SU-DHL-6 (cell line): ENCODE measurements around the gene AMER3.

ENCODE experiments used
- H2AFZ ChIP-seq: fragments of 200-600 bp; sonication (generic); 2 replicates; pipeline ENCODE4 v1.6.1; 2014; ENCODE audit warnings: low read depth, mild to moderate bottlenecking, moderate library complexity, mixed read lengths, antibody characterized with exemption, low read length; ENCODE audit not compliant: severe bottlenecking
- H3F3A ChIP-seq: fragments of 200-600 bp; shearing (Covaris generic); 2 replicates; pipeline ENCODE4 v1.6.0; 2016; ENCODE audit warnings: antibody characterized with exemption, mild to moderate bottlenecking; ENCODE audit not compliant: insufficient read depth
- H3K27ac ChIP-seq: fragments of 200-600 bp; sonication (generic); 2 replicates; pipeline ENCODE4 v1.5.1; 2016; ENCODE audit warnings: low read depth, mild to moderate bottlenecking, low read length, moderate library complexity, mixed read lengths
- H3K27me3 ChIP-seq: fragments of 200-600 bp; sonication (generic), shearing (Covaris generic); 2 replicates; pipeline ENCODE4 v1.6.0; 2014; ENCODE audit warnings: mild to moderate bottlenecking, low read length
- H3K36me3 ChIP-seq: fragments of 200-600 bp; sonication (generic); 2 replicates; pipeline ENCODE4 v1.6.1; 2014; ENCODE audit warnings: mild to moderate bottlenecking, low read length, mixed read lengths
- H3K4me2 ChIP-seq: fragments of 300-600, 200-600 bp; shearing (Covaris generic), sonication (generic); 2 replicates; pipeline ENCODE4 v1.6.0; 2014; ENCODE audit warnings: low read length, low read depth, mild to moderate bottlenecking; ENCODE audit not compliant: poor library complexity, severe bottlenecking
- H3K4me3 ChIP-seq: fragments of 200-600 bp; sonication (generic); 2 replicates; pipeline ENCODE4 v1.5.1; 2014; ENCODE audit warnings: antibody characterized with exemption, low read length, mild to moderate bottlenecking, mixed read lengths; ENCODE audit not compliant: insufficient read depth, poor library complexity, severe bottlenecking
- H3K79me2 ChIP-seq: fragments of 200-600 bp; sonication (generic); 2 replicates; pipeline ENCODE4 v1.6.1; 2014; ENCODE audit warnings: mild to moderate bottlenecking, low read length, moderate library complexity; ENCODE audit not compliant: insufficient read depth
- H3K9ac ChIP-seq: fragments of 200-600 bp; sonication (generic); 2 replicates; pipeline ENCODE4 v1.7.0; 2014; ENCODE audit warnings: mild to moderate bottlenecking, low read length
- H3K9me2 ChIP-seq: fragments of 200-600 bp; sonication (generic); replicated peaks from 2 replicates; pipeline ENCODE4 v1.6.1; 2014; ENCODE audit warnings: low read length; ENCODE audit not compliant: insufficient read depth
- H3K9me3 ChIP-seq: fragments of 200-600 bp; sonication (generic); 2 replicates; pipeline ENCODE4 v1.6.1; 2014; ENCODE audit warnings: low read length, mixed read lengths; ENCODE audit not compliant: insufficient read depth
- H4K20me1 ChIP-seq: fragments of 200-600 bp; sonication (generic); 2 replicates; pipeline ENCODE4 v1.6.1; 2014; ENCODE audit warnings: low read depth, mild to moderate bottlenecking, antibody characterized with exemption, low read length, moderate library complexity, mixed read lengths
- CTCF ChIP-seq: fragments of 200-600 bp; sonication (generic); IDR thresholded peaks from one replicate; pipeline ENCODE4 v1.5.1; 2017; ENCODE audit warnings: antibody characterized with exemption, mild to moderate bottlenecking, low read length, moderate library complexity; ENCODE audit not compliant: insufficient read depth, poor library complexity, severe bottlenecking
- EZH2phosphoT487 ChIP-seq: fragments of 200-600 bp; sonication (generic), shearing (Covaris generic); conservative IDR thresholded peaks from 2 replicates; pipeline ENCODE4 v1.6.1; 2018; ENCODE audit warnings: mild to moderate bottlenecking, antibody characterized with exemption, low read length, moderate library complexity, mixed read lengths

The AMER3 gene

DNA sequence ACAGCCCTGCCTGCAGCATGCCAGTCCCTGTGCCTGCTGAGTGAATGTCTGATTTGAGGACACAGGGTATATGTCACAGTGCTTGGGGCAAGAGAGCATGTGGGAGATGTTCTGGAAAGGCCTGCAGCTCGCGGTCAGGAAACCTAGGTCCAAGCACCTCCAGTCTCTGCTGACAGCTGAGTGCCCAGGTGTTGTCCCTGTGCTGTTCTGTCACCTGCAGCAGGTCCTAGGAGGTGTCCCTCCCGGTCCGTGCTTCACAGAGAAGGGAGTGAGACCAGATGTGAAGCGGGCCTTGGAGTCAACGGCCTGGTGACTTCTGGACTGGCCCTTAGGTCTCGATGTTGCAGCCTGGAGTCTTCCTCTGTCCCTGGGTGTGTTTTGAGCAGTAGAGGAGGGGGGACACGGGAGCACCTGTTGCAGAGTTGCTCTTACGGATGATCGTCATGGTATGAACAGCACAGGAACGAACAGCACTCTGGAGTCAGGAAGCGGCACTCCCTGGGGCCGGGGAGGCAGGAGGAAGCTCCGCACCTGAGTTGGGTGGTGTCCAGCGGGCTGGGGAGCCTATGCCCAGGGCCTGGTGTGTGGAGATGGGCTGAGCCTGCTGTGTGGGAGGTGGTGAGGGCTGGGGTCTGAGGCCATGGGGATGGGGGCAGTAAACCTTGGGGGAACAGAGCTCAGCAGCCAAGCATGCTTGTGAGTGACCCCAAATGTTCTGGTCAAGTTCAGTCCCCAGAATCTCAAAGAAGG is 59.8 kb downstream of the AMER3 start:
- no peaks in the 10 kb centered on the region for H3K9me2 ChIP-seq
- H3K27me3 ChIP-seq: no peaks in the 10 kb centered on the region
- H3K27ac ChIP-seq: no peak overlapping the region
- no peaks in the 10 kb centered on the region for H3F3A ChIP-seq
- H4K20me1 ChIP-seq: no peaks in the 10 kb centered on the region
- TF ChIP-seq EZH2phosphoT487: no peak
- TF ChIP-seq CTCF: no peak
- H3K4me2 ChIP-seq: no peak overlapping the region
- H3K9me3 ChIP-seq: no peaks in the 10 kb centered on the region
- H3K36me3 ChIP-seq: no peaks in the 10 kb centered on the region
- H3K4me3 ChIP-seq: no peak overlapping the region
- no peak overlapping the region for H2AFZ ChIP-seq
- no peaks in the 10 kb centered on the region for H3K79me2 ChIP-seq
- no peak overlapping the region for H3K9ac ChIP-seq
